Coronary artery (tissue), 2 donors: ENCODE results near the gene DIP2C.

Experiments used
- DNase-seq: peaks from one replicate; pipeline ENCODE4 v3.0.0-alpha.2; 2017; ENCODE audit warnings: low spot score
- H3K27ac ChIP-seq, 2 donors: fragments of 200-600 bp; sonication (generic); one replicate each; pipeline ENCODE4 v1.5.1; 2016 to 2019
- H3K4me3 ChIP-seq: fragments of 200-600 bp; sonication (generic); 2 replicates; pipeline ENCODE4 v1.5.1; 2016; ENCODE audit warnings: mild to moderate bottlenecking, moderate library complexity
- TF ChIP-seq, protein P1 (sequence below): fragments of 200-600 bp; sonication (generic); IDR thresholded peaks from one replicate; pipeline ENCODE4 v1.5.1; 2019; ENCODE audit warnings: antibody characterized with exemption

DIP2C gene

DNA sequence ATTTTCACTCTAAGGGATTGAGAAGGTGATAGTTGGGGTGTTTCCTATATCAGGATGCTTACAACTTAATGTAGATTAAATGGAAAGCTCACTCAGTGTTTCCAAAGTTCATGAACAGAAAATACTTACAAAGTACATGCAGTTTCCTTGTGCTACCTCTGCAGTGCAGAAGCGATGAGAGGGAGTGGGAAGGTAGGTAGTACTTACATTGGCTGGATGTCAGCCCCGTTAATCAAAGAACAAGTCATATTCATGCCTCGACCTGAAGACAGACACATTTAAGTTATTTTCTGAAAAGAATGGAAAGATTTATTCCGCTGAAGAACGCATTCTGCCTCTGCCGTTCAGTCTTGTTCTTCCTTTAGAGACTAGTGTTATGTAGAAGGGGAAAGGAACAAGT, 461.1 kb downstream of the DIP2C start:
- TF ChIP-seq, protein P1, sequence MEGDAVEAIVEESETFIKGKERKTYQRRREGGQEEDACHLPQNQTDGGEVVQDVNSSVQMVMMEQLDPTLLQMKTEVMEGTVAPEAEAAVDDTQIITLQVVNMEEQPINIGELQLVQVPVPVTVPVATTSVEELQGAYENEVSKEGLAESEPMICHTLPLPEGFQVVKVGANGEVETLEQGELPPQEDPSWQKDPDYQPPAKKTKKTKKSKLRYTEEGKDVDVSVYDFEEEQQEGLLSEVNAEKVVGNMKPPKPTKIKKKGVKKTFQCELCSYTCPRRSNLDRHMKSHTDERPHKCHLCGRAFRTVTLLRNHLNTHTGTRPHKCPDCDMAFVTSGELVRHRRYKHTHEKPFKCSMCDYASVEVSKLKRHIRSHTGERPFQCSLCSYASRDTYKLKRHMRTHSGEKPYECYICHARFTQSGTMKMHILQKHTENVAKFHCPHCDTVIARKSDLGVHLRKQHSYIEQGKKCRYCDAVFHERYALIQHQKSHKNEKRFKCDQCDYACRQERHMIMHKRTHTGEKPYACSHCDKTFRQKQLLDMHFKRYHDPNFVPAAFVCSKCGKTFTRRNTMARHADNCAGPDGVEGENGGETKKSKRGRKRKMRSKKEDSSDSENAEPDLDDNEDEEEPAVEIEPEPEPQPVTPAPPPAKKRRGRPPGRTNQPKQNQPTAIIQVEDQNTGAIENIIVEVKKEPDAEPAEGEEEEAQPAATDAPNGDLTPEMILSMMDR: no peak
- no peak overlapping the region for H3K27ac ChIP-seq
- DNase-seq: no peak
- no peak overlapping the region for H3K4me3 ChIP-seq

GRCh38 chr10:227014-227413, 462.5 kb downstream of the DIP2C start:
- TF ChIP-seq, protein P1: no peak
- H3K27ac ChIP-seq: no peak overlapping the region
- no peak for DNase-seq
- no peak overlapping the region for H3K4me3 ChIP-seq

GRCh38 chr10:226018-226417, 463.4 kb downstream of the DIP2C start:
- no peak for DNase-seq

GRCh38 chr10:224571-224970, 464.9 kb downstream of the DIP2C start:
- no peak overlapping the region for H3K4me3 ChIP-seq
- TF ChIP-seq, protein P1: no peak
- no peak for DNase-seq
- H3K27ac ChIP-seq: no peak overlapping the region

More at GRCh38 chr10:226018-226417, 463.4 kb downstream of the DIP2C start:
- Histone ChIP-seq H3K4me3 (no peak overlapping the region), H3K27ac (no peak overlapping the region)
- TF ChIP-seq, protein P1: no peak
